ENCODE measurements around the gene RYR2. TPM values are rescaled to one million over a fixed set of nuclear protein-coding genes. Genes with fewer than 3 reads are reported as not detected.

The RYR2 gene
- total RNA-seq, 1 experiment from 2014 or later, result 0.03 TPM

- ATAC-seq (no peak), DNase-seq (ENCODE audit: low read depth, low spot score) (no peak)
- CTCF ChIA-PET, result no interaction called here
- no TSS peak for BruUV-seq (replicated peaks)
- H3K27ac ChIP-seq (ENCODE audit: low read length), result no peak overlapping the region
- H3K4me1 ChIP-seq (ENCODE audit: control insufficient read depth, insufficient read depth, low read length), result no peaks in the 10 kb centered on the region
- H3K9me3 ChIP-seq (ENCODE audit: control insufficient read depth, insufficient read depth, low read depth, low read length), result no peaks in the 10 kb centered on the region
- POLR2A ChIA-PET, result no interaction called here
- no peaks in the 10 kb centered on the region; the same call in 1 of the 2 replicates for H3K36me3 ChIP-seq (ENCODE audit: control insufficient read depth, insufficient read depth, low read length)
- no peaks in the 10 kb centered on the region for H3K27me3 ChIP-seq (ENCODE audit: control insufficient read depth, insufficient read depth, low read length)
- in situ Hi-C loops (cut with HindIII; ENCODE audit: low pct_unique_long_range_greater_than_20kb, low sequenced_read_pairs), result no loop called here
- H3K4me3 ChIP-seq (ENCODE audit: low read depth in 2 of 2, low read length in 2 of 2), result no peak overlapping the region
- TF ChIP-seq TCF7L2 (IDR thresholded peaks at IDR 0.05; ENCODE audit: low read depth, low read length) (no peak), CTCF (IDR thresholded peaks at IDR 0.05) (no peak), REST (IDR thresholded peaks at IDR 0.05; ENCODE audit: insufficient read depth in 1 of 2, low read depth in 2 of 2, low read length in 1 of 2) (no peak), SIN3A (IDR thresholded peaks at IDR 0.05; ENCODE audit: borderline replicate concordance, insufficient read depth, low read depth, low read length) (no peak), POLR2AphosphoS5 (IDR thresholded peaks at IDR 0.05; ENCODE audit: low read depth, low read length) (no peak)
- intact Hi-C loops (cut with micrococcal nuclease; ENCODE audit: unreplicated experiment), result no loop called here
These were observed 650.3 kb downstream of the RYR2 start for GRCh38 chr1:237692255-237692654.

GRCh38 chr1:237695878-237696277, 653.9 kb downstream of the RYR2 start:
- Histone ChIP-seq H3K27me3 (ENCODE audit: control insufficient read depth, insufficient read depth, low read length) (no peaks in the 10 kb centered on the region), H3K4me3 (ENCODE audit: low read depth in 2 of 2, low read length in 2 of 2) (no peak overlapping the region), H3K36me3 (ENCODE audit: control insufficient read depth, insufficient read depth, low read length) (no peaks in the 10 kb centered on the region; the same call in 1 of the 2 replicates), H3K9me3 (ENCODE audit: control insufficient read depth, insufficient read depth, low read depth, low read length) (no peaks in the 10 kb centered on the region), H3K27ac (ENCODE audit: low read length) (no peak overlapping the region), H3K4me1 (ENCODE audit: control insufficient read depth, insufficient read depth, low read length) (no peaks in the 10 kb centered on the region)
- in situ Hi-C loops (cut with HindIII; ENCODE audit: low pct_unique_long_range_greater_than_20kb, low sequenced_read_pairs), result no loop called here
- no peak for DNase-seq (ENCODE audit: low read depth, low spot score)
- BruUV-seq (replicated peaks), result no TSS peak
- ChIA-PET POLR2A (interaction anchor here (0.9 kb wide), 1 partner anchor 29 kb away, joined by 3 read pairs; no protein-coding TSS in a partner anchor), CTCF (no interaction called here)
- intact Hi-C loops (cut with micrococcal nuclease; ENCODE audit: unreplicated experiment), result no loop called here
- no peak for TF ChIP-seq SIN3A (IDR thresholded peaks at IDR 0.05; ENCODE audit: borderline replicate concordance, insufficient read depth, low read depth, low read length)
- TF ChIP-seq REST (IDR thresholded peaks at IDR 0.05; ENCODE audit: insufficient read depth in 1 of 2, low read depth in 2 of 2, low read length in 1 of 2), result no peak
- TF ChIP-seq CTCF (IDR thresholded peaks at IDR 0.05), result no peak
- TF ChIP-seq TCF7L2 (IDR thresholded peaks at IDR 0.05; ENCODE audit: low read depth, low read length), result no peak
- TF ChIP-seq POLR2AphosphoS5 (IDR thresholded peaks at IDR 0.05; ENCODE audit: low read depth, low read length), result no peak
- ATAC-seq, result no peak

Measured in Panc1 (cell line).